ENCODE results near the gene GARS1.
"Not testable (repeated sequence)": the region's sequence is repeated elsewhere in the genome, so short reads cannot be mapped to it uniquely, and the experiment has no call there.

GARS1 gene

DNA sequence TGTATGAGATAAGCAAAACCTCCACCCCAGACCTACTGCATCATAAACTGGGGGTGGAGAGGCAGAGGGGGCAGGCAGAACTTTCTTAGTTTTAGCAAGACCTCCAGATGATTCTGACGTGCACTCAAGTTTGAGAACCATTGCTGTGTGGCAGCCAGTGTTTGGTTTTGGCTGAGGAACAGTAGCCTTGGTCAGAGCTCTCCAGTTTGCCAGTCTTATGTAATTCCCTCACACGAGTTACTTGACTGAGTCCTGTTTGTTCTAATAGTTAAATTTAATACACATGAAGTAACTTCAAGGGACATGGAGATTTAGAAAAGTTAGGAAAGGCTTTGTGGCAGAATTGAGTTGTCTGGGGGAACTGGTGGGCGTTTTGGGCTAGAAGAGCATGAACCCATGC lies 38.5 kb downstream of the GARS1 start:
- DNase-seq: no peak

DNA sequence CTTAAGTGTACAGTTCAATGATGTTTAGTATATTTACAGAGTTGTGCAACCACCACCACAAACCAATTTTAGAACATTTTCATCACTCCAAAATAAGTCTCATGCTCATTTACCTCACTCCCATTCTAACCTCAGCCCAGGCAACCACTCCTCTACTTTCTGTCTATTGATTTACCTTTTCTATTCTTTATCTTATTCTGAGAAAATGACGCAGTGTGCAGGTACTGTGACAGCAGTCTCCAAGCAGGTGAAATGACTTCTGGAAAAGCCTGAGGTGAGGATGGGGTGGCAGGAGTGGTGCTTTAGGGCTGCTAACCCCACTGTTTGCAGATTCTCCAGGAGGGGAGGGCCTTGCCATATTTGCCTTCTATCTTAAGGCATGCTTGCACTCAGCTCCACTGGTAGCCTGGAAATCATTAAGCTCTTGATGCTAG lies 39.5 kb downstream of the GARS1 start:
- DNase-seq: no peak

DNA sequence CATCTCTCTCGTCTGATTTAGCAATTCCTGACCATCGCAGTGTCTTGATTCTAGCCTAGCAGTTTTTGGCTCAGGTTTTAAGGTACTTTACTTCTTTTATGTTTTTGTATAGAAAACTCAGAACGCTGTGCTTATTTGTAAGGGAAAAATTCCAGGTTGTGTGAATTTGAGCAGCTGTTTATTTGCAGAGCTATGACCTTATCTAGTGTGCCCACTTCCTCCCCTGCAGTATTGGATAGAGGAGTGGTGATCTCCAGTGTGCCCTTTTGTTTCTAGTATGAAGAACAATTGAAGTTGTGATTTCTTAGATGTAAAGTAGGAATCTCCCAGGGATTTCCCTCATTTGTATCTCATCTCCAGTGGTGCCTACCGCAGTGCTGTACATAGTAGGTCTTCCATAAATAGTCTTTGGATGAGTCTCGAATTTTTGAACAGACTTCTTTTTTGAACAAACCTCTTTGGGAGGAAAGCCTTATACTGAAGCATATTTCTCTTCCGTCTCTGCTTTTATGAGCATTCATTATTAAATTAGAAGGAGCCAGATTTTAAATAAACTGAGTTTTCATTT lies 40.0 kb downstream of the GARS1 start:
- DNase-seq: no peak

DNA sequence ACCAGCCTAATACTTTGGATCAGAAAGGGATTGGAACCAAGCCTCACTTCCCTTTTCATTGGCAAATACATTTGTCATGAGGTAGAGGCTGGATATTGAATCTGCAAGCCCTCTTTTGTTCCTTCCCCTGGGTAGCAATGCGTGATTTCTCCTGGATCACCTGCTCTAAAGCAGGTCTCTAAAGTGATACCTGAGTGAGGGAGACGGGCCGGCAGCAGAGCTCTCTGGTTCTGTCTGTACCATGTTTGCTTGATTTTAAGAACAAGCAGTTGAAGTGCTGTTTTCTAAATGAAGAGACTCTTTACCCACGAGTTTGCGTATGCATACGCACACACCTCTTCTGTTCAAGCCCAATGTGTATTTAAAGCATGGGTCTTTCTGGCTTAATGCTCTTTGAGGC lies 41.1 kb downstream of the GARS1 start:
- DNase-seq: no peak

DNA sequence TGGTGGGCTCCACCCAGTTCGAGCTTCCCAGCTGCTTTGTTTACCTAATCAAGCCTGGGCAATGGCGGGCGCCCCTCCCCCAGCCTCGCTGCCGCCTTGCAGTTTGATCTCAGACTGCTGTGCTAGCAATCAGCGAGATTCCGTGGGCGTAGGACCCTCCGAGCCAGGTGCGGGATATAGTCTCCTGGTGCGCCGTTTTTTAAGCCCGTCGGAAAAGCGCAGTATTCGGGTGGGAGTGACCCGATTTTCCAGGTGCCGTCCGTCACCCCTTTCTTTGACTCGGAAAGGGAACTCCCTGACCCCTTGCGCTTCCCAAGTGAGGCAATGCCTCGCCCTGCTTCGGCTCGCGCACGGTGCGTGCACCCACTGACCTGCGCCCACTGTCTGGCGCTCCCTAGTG lies 47.6 kb downstream of the GARS1 start:
- not testable (repeated sequence) for DNase-seq

DNA sequence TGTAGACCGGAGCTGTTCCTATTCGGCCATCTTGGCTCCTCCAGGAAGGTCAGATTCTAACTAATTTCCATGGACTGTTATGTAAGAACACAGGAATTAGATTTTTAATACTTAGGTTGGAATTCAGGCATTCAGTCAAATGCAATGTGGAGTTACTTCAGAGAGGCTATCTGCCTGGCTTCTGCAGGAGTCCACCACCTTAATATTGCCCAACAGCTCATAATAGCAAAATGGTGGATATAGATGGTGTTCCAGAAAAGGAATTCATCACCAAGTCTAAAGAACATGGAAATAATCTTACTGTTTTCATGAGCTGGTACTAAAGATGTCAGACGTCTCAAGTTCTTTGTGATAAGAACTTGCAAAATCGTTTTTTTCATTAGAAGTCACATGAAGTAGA lies 48.1 kb downstream of the GARS1 start:
- DNase-seq: no peak

DNA sequence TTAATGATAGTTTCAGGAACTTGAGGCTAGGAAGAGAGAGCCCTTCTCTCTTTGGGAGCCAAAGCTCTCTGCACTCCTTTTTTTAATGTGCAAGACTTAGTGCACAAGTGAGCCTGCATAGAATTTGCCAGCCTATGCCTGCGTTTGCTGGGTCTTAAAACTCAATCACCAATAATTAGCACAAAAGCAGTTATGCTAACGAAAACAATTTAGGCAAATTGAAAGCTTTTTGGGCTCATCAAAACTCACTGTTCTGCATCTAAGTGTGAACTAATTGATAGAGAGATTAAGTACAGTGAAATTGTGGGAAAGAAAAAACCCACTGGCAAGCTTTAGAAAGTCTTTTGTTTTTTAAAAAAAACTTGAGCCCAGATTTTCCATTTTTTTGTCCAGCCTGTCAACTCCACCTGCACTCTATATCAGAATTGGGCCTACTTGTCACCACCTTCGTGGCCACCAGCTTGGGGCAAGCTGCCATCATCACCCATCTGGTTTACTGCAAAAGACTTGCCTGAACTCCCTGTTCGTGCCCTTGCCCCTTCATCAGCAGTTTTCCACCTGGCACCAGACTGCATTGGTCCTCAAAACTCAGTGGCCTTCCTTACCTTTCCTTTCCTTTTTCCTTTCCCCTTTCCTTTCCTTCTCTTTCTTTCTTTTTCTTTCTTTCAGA lies 49.7 kb downstream of the GARS1 start:
- no peak for DNase-seq

DNA sequence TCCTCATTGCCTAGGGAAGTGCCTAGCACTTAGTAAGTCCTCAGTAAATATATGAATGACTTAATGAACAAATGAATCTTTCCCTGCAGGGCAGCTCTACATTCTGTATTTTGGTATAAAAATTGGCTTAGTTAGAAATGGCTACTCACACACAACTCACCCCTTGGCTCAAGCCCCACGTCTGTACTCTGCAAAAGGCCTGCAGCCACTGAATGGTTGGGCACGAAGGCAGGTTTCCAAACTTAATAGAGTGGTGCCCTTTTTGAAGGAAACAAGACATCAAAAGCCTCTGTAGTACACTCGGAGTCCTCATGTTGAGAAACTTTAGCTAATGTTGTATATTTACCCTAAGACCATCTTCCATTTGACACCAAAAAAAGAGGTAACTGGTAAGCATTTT lies 51.0 kb downstream of the GARS1 start:
- no peak for DNase-seq

DNA sequence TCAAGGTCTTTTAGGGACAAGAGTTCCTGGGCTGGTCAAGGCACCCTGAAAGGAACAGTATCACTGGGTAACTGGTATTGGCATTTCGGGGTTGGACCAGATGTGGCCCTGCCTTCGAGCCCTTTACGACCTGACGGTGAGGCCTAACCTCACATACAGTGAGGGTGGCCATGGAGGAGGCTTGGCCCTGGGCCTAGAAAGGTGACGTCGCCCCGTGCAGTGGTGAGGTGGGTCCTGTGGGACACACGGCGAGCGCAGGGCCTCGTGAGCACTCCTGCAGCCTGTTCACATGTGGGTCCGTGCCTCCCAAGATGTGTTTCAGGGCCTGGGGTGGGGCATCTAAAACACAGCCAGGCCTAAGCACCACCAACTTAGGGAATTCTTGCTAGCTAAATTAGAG lies 51.5 kb downstream of the GARS1 start:
- no peak for DNase-seq

DNA sequence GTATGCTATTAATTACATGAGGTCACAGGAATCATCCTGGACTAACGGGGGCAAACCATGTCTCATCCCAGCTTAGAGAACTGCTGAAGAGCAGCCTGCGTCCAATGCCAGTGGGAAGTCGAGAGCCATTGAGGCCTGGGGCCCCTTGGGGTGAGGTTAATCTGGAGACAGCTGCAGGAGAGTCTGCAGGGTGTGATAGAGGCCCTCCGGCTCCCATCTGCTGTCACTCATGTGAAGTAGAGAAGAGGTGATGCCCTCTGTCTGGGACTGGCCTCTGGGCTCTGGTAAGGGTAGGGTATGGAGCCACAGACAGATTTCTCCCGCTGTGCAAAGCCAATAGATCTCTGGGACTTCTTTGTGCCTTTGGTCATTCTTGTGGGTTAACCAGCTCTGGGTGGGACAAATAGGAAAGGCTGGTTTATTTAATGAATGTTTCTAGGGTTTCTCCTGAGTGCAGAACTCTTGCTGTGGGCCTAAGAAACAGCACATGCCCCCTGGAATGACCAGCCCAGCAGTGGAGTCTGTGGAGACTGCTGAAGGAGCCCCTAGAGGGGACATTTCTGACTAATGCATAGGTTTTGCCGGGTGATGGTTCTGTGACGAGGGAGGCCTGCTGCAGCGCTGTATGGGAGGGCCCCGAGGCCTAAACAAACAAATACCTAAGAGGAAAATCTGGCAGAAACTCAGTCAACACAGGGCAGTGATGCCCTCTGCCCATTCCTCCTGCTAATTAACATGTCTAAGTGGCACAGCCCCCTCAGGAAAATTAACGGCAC lies 53.1 kb downstream of the GARS1 start:
- no peak for DNase-seq

DNA sequence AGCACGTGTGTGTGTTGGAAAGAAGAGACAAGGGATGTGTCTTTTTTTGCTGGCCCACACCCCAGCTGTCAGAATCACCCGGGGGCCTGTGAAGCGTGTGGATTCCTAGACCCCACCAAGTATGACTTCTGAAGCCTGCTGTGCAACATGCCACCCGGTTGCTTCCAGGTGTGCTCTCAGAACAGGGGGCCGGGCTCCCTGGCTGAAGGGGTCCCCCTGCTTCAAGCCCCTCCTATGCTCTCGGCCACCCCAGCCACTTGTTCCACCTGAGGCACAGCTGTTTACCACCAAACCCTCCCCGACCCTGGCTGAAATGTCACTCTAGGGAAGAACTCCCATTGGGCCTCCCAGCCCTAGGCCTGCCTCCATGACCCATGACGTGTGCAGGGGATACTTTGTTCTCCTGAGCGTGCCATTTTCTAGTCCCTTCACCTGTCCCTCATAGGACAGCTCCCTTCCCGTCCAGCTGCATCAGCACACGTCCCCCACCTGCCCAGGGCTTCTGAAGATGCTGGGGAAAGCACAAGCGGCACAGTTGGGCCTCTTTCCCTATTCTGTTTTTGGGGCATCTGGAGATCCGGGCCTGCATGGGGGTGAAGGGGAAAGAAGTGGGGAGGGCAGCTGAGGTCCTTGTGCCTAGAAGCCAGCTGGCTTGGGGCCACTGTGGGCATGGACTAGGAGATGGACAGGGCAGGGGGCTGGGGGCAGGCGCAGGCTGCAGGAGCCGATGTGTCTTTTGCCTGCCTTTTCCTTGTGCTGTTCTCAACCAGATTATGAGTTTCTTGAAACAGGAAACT lies 54.3 kb downstream of the GARS1 start:
- DNase-seq: no peak

DNA sequence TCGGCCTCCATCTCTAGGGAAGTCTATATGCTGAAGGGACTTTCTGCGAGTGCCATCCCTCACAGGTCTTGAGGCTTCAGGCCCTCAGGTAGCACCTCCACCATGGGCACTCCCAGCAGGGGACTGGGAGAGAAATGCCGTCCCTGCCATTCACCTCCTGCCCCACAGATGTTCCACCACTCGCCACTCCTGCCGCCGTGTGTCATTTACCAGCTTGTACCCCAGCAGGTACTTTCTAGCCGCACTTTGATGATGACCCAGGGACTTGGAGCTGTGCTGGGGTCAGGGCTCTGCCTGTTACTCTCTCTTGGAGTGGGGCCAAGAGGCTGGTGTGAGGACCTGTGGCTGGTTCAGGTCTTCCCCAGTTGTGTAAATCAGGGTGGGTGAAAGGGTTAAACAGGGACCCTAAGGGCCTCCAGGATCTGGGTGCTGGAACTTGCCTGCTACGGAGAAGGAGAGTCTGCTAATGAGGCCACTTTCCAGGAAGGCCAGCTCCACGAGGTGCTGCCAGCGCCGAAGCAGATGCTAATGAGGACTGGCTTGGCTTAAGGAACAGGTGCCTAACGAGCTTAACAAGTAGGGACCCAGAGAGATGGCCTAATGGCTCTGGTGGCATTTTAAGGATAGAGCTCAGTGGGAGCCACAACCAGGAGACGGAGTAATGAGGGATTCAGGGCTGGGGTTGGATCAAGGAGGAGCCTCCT lies 55.2 kb downstream of the GARS1 start:
- DNase-seq: no peak

DNA sequence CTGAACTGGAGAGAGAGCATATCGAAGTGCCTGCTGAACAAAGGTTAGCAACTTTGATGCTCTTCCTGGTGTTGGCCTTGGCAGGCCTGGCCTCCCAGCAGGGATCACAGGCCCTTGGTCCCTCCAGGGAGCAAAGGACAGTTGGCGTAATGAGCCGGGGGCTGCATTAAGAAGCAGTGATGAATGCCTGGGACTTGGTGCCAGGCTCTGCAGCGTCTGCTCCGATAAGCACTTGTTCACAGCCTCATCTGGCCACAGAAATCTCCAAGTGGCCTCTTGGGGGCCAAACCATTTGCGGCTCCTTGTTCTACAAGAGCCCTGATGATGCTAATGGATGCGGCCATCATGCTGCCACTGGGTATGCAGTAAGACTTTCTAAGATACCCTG lies 55.7 kb downstream of the GARS1 start:
- DNase-seq: peak; percentile 22

DNA sequence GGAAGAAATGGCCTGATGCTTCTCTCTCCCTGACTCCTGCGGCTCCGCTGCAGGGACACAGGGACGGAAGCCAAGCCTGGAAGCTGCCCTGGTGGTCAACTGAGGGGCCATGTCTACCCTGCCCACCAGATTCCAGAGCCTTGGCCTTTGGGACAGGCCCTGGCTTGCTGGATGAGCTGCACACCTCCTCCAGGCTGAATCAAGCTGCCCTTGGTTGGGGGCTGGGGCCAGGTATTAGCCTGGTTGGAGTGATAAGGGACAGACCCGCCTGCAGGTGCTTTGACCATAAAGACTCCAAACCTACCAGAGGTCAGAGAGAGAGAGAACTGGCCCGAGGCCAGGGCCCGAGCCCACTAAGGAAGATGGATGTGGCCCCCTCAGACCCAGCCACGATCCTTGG lies 57.5 kb downstream of the GARS1 start:
- DNase-seq: no peak

DNA sequence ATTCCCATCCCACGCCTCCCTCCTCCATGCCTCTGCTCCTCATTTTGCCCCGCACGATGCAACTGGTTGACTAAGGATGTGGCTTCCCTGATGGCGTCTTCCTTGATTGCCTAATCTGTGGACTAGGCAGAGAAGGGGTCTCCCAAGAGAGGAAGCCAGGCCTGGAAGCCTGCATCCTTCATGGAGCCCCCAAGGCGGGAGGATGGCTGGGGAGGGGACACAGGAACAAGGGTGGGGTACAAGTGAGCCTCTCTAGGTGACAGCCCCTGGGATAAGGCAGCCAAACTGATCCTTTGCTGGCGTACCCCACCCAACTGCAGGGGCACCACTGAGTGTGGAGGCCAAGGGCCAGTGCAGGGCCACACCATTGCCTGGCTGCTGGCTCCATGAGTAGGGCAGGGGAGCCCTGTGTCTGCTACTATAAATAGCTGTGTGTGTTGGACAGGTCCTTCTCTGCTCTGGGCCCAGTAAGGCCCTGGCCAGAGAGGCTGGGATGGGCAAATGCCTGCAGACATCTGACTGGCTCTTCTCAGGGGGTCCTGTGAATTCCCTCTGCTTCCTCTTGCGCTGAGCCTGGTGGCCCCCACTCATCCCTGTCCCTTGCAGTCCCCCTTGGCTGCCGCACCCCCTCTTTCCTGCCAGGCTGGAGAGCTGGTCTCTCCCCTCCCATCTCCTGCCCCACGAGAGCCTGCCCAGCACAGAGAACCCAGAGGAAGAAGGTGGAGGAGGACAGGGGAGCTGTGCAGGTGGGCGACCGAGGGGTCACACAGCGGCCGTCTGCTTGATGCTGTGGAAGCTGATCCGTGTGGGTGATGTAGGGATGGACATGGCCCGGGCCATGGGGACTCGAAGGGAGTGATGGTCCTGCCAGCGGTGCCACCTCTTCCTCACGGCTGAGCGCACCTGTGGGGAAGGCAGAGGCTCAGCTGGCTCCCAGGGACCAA lies 58.3 kb downstream of the GARS1 start:
- no peak for DNase-seq

DNA sequence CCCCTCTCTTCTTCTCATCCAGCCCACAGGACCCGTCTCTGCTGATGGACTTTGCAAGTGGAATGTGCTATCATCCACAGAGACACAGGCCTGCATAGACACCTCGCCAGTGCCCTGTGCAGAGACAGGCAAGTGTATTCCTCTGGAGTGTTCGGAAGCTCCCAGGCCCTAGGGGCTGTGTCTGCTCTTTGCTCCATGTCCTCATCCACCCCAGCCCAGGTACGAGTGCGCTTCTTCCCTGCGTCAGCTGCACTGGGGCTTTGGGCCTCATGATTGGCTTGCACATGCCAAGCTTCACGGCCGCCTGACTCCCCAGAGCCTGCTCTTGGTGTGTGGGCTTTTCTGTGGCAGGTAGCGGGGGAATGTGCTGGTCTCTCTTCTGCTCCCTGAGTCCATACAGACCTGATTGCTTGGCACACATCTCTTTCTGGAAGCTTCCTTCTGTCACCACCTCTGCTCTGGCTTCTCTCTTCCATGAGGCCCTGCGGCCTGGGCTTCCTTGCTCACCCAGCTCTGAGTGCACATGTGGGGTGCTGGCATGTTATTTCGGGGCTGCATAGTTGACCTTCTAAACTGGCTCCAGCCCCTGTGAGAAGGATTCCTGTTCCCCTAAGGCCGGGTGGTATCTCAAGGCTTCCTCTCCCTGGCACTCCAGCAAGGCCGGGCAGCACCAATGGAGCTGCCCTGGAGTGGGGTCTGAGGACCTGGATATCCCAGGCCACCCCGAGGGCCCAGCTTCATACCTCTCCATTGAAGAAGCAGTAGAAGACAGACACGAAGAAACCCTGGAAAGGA lies 59.8 kb downstream of the GARS1 start:
- no peak for DNase-seq

DNA sequence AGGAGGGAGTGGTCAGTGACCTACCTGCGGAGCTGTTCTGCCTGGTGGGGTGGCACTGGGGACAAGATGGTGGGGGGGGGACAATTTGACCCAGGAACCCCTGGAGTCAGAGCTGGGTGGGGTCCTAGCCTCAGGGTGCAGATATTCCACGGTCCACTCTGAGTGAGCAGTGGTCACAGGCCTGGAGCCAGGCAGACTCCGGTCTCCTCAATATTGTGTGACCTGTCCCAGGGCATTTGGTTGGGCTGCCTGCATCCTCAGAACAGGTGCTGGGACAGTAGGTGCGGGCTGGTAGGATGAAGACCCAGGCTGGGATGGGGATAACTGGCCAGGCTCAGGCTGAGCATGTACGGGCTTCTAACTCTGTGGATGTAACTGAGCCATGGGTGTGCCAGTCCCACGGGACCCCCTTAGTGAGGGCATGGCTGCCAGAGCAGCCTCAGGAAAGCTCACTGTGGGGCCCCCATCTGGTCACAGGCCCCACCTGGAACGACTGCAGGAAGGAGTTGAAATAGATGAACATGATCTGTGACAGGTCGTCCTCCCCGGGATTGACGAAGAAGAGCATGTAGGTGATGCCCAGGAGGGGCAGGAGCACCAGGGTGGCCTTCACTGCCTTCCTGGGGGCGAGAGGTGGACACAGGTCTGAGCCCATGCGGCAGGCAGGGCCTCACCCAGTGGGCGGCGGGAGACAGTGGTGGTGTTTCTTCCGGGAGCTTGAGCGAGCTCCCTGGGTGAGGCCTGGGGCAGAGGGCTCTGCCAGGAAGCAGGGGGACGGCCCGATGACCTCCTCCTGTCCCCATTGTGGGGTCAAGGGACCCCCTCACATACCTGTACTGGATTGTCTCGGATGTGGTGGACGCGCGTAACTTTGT lies 60.7 kb downstream of the GARS1 start:
- no peak for DNase-seq

DNA sequence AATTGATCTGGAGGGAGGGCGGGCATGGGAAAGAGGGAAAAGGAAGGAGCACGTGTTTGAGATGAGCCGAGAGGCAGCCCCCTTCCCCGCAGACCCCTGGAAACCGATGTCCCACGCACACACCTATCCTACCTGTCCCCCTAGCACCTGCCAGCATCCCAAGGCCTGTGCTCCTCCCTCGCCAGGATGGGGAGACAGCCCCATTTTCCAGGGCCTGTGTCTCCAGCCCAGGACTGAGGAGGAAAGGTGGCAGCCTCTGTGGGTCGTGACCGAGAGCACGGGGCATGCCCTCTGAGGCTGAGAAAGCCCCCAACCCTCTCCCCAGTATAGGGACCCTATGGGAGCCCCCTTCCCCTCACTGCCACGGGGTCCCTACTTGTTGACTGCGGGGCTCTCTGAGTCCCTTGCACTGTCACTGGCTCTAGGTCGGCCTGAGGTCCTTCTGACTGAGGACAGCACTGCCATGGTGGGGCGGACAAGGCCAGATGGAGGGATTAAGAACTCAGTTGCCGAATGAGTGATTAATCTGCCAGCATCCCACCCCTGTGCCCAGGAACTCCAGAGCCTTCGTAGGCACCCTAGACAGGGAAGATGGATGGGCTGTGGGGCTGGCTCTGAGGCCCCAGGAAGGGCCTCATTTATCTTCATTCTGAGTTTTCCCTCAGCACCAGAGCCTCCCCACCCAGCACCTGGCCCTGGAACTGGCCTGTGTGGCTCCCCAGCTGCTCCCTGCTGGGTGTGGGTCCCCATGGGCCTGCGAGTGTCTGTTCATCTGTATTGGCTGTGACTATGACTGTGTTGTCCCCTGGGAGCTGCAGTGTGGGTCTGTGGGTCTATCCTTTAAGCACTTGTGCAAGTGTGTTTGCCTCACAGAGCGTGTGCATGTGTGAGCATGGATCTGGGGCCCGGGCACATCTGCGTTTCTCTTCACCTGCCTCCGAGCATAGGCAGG lies 61.6 kb downstream of the GARS1 start:
- peak; percentile 39 for DNase-seq

DNA sequence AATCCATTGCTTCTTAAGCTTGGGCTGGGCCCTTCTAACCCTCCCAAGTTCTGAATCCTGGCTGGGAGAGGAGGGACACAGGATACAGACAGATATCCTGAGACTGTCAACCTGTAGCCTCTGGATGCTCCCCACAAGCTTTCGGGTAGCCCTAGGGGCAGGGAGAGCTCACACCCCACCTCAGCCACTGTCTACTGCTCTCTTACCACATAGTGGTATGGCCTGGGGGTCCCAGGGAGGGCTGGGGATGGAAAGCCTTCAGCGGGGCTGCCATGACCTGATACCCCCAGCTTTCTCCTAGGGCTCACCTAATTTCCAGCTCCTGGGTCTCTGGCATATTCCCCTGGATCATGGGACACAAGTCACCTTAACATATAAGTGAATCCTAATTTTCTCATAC lies 62.5 kb downstream of the GARS1 start:
- no peak for DNase-seq
